ENCODE data around the gene MRPL10. TPM values are rescaled to one million over a fixed set of nuclear protein-coding genes. Genes with fewer than 3 reads are reported as not detected.

The MRPL10 gene
- total RNA-seq, result 10 to 100 TPM; 54.4 to 64.9 TPM

DNA sequence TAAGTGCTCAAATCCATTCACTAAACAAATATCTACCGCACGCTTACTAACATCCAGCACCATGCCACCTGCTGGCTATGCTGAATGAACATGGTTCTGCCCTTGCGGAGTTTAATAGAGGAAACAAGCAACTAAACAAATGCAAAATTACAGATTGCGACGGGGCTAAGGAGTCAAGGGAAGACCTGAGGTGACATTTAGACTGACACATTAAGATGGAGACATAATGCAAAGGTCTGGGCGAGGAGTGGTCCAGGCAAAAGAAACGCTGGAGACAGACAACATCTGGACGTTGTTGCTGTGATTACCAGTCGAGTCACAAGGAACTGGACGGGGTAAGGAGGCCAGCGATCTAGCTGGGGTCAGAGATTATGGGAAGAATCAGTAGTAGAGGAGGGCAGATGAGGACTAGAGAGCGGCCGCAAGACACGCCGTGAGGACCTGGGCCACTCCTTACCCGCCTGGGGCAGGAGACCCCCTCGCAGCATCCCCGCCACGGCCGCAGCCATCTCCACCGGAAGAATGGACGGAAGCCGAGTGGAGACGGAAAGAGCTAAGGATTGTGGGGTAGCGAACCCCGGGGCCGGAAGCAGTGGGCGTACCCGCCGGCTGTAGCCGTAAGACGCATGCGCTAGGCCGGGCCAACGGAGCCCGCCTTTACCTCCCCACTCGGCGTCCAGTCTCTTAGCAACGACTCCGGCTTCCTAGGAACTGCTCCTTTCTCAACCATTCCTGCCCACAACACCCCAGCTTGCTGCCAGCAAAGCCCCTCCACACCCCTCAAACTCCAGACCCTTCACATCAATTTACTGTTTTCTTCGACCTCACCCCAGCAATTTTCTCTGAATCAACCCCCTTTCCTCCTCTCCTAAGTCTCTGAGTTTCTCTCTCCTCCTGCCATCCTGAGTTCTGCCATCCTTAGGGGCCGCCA is at the start of gene MRPL10, which contains the start of gene LRRC46:
TSS of gene MRPL10 (minus strand) at position 539 of the 931 bp plus-strand sequence. CDS start at position 509, 30 bp downstream.
TSS of gene LRRC46 (plus strand) at position 668 of the 931 bp plus-strand sequence. CDS start 320 bp downstream, outside the sequence.
- Mint-ChIP-seq H3K27ac (peak within 1 kb of the TSS; percentile 97), H3K9me3 (ENCODE audit: low read depth) (no peaks in the 10 kb centered on the region), H3K36me3 (peaks cover 27% of the 10 kb centered on the region), H3K4me1 (peaks cover 58% of the 10 kb centered on the region), H3K4me3 (peak within 1 kb of the TSS; percentile 97), H3K27me3 (no peaks in the 10 kb centered on the region)
- DNase-seq (peak; percentile 95), ATAC-seq (peak; percentile 82)
- CTCF ChIA-PET, result interaction anchor here (0.6 to 5.8 kb wide), 14 partner anchors 9 to 196 kb away, joined by 3 to 58 read pairs (median 5); partner anchors contain the start of genes CDK5RAP3, OSBPL7, SCRN2 and SP2

- peaks cover 7% of the 10 kb centered on the region for H3K4me1 Mint-ChIP-seq
- DNase-seq (no peak), ATAC-seq (no peak)
- peaks cover 34% of the 10 kb centered on the region for H3K27me3 Mint-ChIP-seq
- H3K36me3 Mint-ChIP-seq, result no peaks in the 10 kb centered on the region
- no peak overlapping the region for H3K4me3 Mint-ChIP-seq
- H3K27ac Mint-ChIP-seq, result no peak overlapping the region
- H3K9me3 Mint-ChIP-seq (ENCODE audit: low read depth), result no peaks in the 10 kb centered on the region
- CTCF ChIA-PET, result interaction anchor here (1.2 to 7.4 kb wide), 4 partner anchors 10 to 37 kb away, joined by 7 to 63 read pairs (median 10); partner anchors contain the start of gene SCRN2
These were observed 48.6 kb upstream of the MRPL10 start for GRCh38 chr17:47879776-47880454.

DNA sequence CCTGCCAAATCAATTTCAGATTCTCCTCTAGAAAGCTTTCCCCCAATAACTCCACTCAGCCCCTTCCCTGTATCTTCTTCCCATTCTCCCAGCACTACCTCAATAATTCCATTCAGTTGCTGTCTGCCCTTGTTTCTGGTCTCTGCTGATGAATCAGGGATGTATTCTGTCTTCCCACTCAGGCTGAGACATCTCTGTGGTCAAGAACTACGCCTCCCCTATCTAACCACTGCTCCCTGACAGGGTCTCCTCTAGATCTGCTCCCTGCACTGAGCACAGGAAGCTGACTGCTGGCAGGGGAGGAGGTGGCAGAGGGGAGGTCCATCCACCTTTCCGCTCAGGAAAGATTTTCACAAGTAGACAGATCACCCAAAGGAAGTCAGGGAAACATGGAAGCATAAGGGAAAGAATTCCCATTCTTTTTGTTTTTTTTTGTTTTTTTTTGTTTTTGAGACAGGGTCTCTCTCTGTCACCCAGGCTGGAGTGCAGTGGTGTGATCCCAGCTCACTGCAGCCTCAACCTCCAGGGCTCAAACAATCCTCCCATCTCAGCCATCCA is 47.8 kb upstream of the MRPL10 start:
- Mint-ChIP-seq H3K36me3 (no peaks in the 10 kb centered on the region), H3K27me3 (peaks cover 39% of the 10 kb centered on the region), H3K4me1 (peaks cover 7% of the 10 kb centered on the region), H3K9me3 (ENCODE audit: low read depth) (no peaks in the 10 kb centered on the region), H3K27ac (no peak overlapping the region), H3K4me3 (no peak overlapping the region)
- no peak for DNase-seq
- no peak for ATAC-seq
- CTCF ChIA-PET, result interaction anchor here (1.2 to 3.2 kb wide), 3 partner anchors 10 to 36 kb away, joined by 7 to 12 read pairs (median 8); no protein-coding TSS in a partner anchor

GRCh38 chr17:47878203-47879027 is 47.1 kb upstream of the MRPL10 start:
- H3K4me3 Mint-ChIP-seq, result no peak overlapping the region
- no peaks in the 10 kb centered on the region for H3K36me3 Mint-ChIP-seq
- H3K9me3 Mint-ChIP-seq (ENCODE audit: low read depth), result no peaks in the 10 kb centered on the region
- ATAC-seq, result no peak
- peaks cover 7% of the 10 kb centered on the region for H3K4me1 Mint-ChIP-seq
- CTCF ChIA-PET, result interaction anchor here (1.2 to 1.8 kb wide), 2 partner anchors 31 to 36 kb away, joined by 7 to 8 read pairs; no protein-coding TSS in a partner anchor
- no peak for DNase-seq
- peaks cover 45% of the 10 kb centered on the region for H3K27me3 Mint-ChIP-seq
- no peak overlapping the region for H3K27ac Mint-ChIP-seq

DNA sequence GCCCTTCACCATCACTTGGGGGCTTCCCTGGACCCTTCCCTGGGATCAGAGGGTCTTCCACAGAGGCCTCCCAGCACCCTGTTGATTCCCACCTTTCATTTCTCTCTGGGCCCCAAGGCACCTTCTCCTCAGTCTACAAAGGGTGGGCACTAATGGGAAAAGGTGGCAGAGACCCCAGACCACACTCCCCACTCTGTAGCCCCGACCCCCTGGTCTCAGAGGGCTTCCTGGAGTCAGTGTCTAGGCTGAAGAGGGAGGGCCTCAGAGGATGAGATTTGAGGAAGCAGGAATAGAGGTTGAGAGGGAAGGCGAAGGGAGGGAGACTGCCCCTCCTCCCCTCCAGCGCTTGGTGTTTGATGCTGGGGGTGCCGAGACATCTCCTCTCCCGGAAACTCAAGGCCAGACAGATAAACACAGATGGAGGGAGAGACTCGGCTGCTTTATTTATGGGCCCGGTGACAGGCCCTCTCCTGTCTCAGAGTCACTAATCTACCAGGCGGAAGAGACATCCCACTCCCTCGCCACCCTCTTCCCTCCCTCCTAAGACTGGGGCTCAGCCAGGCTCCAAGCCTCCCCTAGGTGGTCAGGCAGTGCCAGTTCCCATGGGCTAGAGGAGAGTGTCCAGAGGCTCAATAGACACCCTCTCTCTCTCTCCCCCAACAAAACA is 46.2 kb upstream of the MRPL10 start:
- peaks cover 7% of the 10 kb centered on the region for H3K4me1 Mint-ChIP-seq
- no peaks in the 10 kb centered on the region for H3K36me3 Mint-ChIP-seq
- H3K9me3 Mint-ChIP-seq (ENCODE audit: low read depth), result no peaks in the 10 kb centered on the region
- DNase-seq (no peak), ATAC-seq (no peak)
- H3K27me3 Mint-ChIP-seq, result peaks cover 52% of the 10 kb centered on the region
- H3K27ac Mint-ChIP-seq, result no peak overlapping the region
- CTCF ChIA-PET, result no interaction called here
- H3K4me3 Mint-ChIP-seq, result no peak overlapping the region

- ATAC-seq, result no peak
- H3K4me3 Mint-ChIP-seq, result no peak overlapping the region
- H3K36me3 Mint-ChIP-seq, result no peaks in the 10 kb centered on the region
- DNase-seq, result no peak
- H3K9me3 Mint-ChIP-seq (ENCODE audit: low read depth), result no peaks in the 10 kb centered on the region
- CTCF ChIA-PET, result interaction anchor here (2.4 kb wide), 1 partner anchor 15 kb away, joined by 9 read pairs; no protein-coding TSS in a partner anchor
- peaks cover 66% of the 10 kb centered on the region for H3K27me3 Mint-ChIP-seq
- peaks cover 5% of the 10 kb centered on the region for H3K4me1 Mint-ChIP-seq
- no peak overlapping the region for H3K27ac Mint-ChIP-seq
These were observed 44.0 kb upstream of the MRPL10 start for GRCh38 chr17:47875011-47875985.

DNA sequence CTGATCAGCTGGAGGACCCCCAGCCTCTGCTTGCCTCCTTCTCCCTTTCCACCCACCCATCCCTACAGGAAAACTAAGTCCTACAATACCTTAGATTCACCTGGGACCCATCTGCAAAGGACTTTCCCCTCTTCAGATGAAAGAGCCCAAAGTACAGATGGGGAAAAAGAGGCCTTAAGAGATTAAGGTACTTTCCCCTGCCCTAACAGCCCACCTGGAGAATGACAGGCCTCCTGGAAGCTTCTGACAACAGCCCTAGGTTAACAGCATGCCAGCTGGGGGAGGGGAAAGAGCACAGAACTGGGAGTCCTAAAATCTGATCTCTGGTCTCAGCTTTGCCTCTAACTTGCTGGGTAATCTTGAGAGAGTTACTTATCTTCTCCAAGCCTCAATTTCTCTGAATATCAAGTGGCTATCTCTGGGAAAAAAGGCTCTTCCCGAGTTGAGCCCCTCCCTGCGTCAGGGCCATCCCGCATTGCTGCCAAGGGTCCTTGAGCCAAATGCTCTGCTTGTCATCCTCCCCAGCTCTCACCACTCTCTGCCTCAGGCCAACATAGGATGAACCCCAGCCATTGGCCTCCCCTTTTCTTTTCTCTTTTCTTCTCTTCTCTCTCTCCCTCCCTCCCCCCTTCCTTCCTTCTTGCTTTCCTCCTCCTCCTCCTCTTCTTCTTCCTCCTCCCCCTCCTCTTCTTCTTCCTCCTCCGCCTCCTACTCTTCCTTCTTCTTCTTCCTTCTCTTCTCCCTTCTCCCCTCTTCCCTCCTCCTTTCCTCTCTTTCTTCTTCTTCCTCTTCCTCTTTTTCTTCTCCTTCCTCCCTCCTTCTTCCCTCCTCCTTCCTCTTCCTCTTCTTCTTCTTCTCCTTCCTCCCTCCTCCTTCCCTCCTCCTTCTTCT is 42.1 kb upstream of the MRPL10 start:
- no peak overlapping the region for H3K27ac Mint-ChIP-seq
- ATAC-seq (no peak), DNase-seq (no peak)
- no peaks in the 10 kb centered on the region for H3K9me3 Mint-ChIP-seq (ENCODE audit: low read depth)
- no peaks in the 10 kb centered on the region for H3K36me3 Mint-ChIP-seq
- no peaks in the 10 kb centered on the region for H3K4me1 Mint-ChIP-seq
- no peak overlapping the region for H3K4me3 Mint-ChIP-seq
- peaks cover 66% of the 10 kb centered on the region for H3K27me3 Mint-ChIP-seq
- CTCF ChIA-PET, result interaction anchor here (0.6 to 1.5 kb wide), 3 partner anchors 16 to 32 kb away, joined by 3 read pairs; partner anchors contain the start of gene SCRN2

DNA sequence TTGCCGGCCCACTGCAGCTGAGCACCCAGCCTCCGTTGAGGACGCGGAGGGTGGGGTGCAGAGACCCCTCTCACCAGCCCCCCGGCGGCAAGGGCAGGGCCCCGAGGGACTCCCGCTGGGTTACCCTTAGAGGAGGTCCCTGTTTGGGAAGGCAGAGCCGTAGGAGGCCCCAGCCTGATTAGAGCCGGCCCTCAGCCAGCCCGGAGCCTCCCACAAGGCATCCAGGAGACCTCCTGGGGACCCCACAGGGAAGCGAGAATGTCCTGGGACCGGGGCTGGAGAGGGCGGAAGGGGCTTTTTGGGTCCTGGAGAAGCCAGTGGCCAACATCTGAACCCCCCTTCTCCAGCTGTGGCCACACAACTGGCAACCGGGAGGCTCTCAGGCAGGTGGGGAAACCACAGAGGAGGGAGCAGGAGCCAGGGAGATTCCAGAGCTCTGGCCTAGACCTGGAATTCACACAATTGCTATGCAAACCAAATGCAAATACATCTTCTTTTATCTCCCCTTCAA is 41.4 kb upstream of the MRPL10 start:
- Mint-ChIP-seq H3K4me3 (no peak overlapping the region), H3K27ac (no peak overlapping the region), H3K27me3 (peaks cover 61% of the 10 kb centered on the region), H3K9me3 (ENCODE audit: low read depth) (no peaks in the 10 kb centered on the region), H3K36me3 (no peaks in the 10 kb centered on the region), H3K4me1 (no peaks in the 10 kb centered on the region)
- DNase-seq (no peak), ATAC-seq (no peak)
- CTCF ChIA-PET, result interaction anchor here (1.2 to 2.7 kb wide), 3 partner anchors 17 to 31 kb away, joined by 3 to 8 read pairs (median 3); partner anchors contain the start of gene SCRN2

- no peak for DNase-seq
- peaks cover 58% of the 10 kb centered on the region for H3K27me3 Mint-ChIP-seq
- CTCF ChIA-PET, result interaction anchor here (0.7 to 2.7 kb wide), 3 partner anchors 19 to 78 kb away, joined by 3 to 8 read pairs (median 3); partner anchors contain the start of gene SCRN2
- no peaks in the 10 kb centered on the region for H3K9me3 Mint-ChIP-seq (ENCODE audit: low read depth)
- no peaks in the 10 kb centered on the region for H3K4me1 Mint-ChIP-seq
- H3K27ac Mint-ChIP-seq, result no peak overlapping the region
- no peak overlapping the region for H3K4me3 Mint-ChIP-seq
- no peak for ATAC-seq
- no peaks in the 10 kb centered on the region for H3K36me3 Mint-ChIP-seq
These were observed 40.8 kb upstream of the MRPL10 start for GRCh38 chr17:47872019-47872650.

DNA sequence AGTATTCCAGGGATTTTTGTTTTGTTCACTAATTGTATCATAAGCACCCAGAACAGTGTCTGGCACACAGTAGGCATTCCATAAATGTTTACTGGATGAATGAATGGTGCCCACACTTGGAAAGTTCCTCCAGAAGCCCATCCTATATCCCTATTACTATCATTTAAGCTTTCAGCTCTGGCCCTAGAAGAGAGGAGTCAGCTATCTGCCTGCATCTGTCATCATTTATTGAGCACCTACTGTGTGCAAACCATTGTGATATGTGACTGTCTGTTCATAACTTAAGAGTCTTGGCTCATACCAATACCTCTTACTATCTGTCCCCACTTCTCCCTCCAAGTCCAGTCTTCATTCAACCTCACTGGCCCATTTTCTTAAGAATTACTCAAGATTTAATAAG is 39.7 kb upstream of the MRPL10 start:
- no peaks in the 10 kb centered on the region for H3K9me3 Mint-ChIP-seq (ENCODE audit: low read depth)
- DNase-seq (no peak), ATAC-seq (no peak)
- CTCF ChIA-PET, result interaction anchor here (1.1 to 2.7 kb wide), 3 partner anchors 11 to 29 kb away, joined by 3 to 8 read pairs (median 3); partner anchors contain the start of gene SCRN2
- no peaks in the 10 kb centered on the region for H3K4me1 Mint-ChIP-seq
- H3K27ac Mint-ChIP-seq, result no peak overlapping the region
- no peaks in the 10 kb centered on the region for H3K36me3 Mint-ChIP-seq
- H3K27me3 Mint-ChIP-seq, result peaks cover 58% of the 10 kb centered on the region
- H3K4me3 Mint-ChIP-seq, result no peak overlapping the region

Measured in activated CD8-positive, alpha-beta memory T cell treated with anti-CD3 and anti-CD28 coated beads, Interleukin-2, amount 10 ng/mL, durations not matched to agents 7 days and 5 days (primary cell).